ENCODE data around the gene PTGER4. TPM values are rescaled to one million over a fixed set of nuclear protein-coding genes. Genes with fewer than 3 reads are reported as not detected.
A peak's percentile ranks its signal among the peaks of the same experiment; 100 is the strongest.

Gene PTGER4
- total and polyA plus RNA-seq, 9 donors, result 0.66 to 8.8 (median 2.8) TPM

DNA sequence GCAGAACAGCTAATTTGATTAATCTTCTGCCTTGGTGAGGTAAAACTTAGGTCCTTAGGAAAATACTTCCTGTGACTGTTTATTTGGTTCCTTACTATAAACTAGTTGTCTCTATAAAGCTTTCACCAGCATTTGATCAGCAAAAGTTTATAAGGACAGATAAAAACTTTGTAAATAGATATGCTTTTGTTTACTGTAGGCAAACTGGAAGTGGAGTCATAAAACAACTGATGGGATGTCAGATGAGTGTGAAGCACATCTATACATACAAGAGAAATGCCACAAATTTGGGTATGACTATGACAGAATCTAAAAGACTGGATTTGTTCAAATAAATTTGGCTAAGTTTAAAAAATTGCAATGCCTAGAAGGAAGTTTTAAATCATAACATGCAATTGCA, 5.5 kb downstream of the PTGER4 start:
- intact Hi-C loops (cut with DNase I), result loop anchor here in 3 of 4 donors (10.0 kb wide), 4 partner anchors 730 to 1110 kb away; no protein-coding TSS in a partner anchor
- TF ChIP-seq POLR2A (IDR thresholded peaks at IDR 0.05) (no peak), EP300 (IDR thresholded peaks at IDR 0.05) (no peak)
- TF ChIP-seq, protein P1, sequence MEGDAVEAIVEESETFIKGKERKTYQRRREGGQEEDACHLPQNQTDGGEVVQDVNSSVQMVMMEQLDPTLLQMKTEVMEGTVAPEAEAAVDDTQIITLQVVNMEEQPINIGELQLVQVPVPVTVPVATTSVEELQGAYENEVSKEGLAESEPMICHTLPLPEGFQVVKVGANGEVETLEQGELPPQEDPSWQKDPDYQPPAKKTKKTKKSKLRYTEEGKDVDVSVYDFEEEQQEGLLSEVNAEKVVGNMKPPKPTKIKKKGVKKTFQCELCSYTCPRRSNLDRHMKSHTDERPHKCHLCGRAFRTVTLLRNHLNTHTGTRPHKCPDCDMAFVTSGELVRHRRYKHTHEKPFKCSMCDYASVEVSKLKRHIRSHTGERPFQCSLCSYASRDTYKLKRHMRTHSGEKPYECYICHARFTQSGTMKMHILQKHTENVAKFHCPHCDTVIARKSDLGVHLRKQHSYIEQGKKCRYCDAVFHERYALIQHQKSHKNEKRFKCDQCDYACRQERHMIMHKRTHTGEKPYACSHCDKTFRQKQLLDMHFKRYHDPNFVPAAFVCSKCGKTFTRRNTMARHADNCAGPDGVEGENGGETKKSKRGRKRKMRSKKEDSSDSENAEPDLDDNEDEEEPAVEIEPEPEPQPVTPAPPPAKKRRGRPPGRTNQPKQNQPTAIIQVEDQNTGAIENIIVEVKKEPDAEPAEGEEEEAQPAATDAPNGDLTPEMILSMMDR (IDR thresholded peaks at IDR 0.05), result no peak
- no peaks in the 10 kb centered on the region for H3K27me3 ChIP-seq
- no peak for DNase-seq
- H3K36me3 ChIP-seq, result no peaks in the 10 kb centered on the region
- peaks cover 9% of the 10 kb centered on the region for H3K4me1 ChIP-seq (ENCODE audit: insufficient read depth)
- no peak overlapping the region for H3K27ac ChIP-seq
- H3K4me3 ChIP-seq, result no peak overlapping the region
- no peaks in the 10 kb centered on the region for H3K9me3 ChIP-seq

DNA sequence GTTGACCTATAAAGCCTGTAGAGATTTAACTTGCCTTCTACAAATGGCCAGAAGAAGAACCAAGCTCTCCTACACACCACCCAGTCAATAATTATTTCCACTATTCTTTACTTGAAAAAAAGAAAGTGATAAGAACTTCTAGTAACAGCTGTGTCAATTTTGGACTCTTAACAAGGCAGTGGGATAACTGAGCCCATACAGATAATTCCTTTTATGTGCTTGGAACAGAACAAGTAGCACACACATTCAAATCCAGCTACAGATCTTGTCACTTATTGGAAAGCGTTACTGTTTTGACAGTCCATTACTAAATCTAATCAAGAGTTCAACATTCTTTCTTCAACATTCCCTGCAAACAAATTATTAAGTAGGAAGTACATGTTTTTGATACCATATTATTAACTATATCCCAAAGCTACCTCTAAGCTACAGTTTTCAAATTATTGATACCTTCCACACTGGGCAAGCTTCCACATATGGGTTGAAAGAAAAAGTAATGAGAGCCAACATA, 6.3 kb downstream of the PTGER4 start:
- intact Hi-C loops (cut with DNase I), result loop anchor here in 3 of 4 donors (10.0 kb wide), 4 partner anchors 731 to 1111 kb away; no protein-coding TSS in a partner anchor
- 48 to 62% (median 55%) methylated on average over 1 of the region's 1 CpG for WGBS, 3 donors
- no peaks in the 10 kb centered on the region for H3K9me3 ChIP-seq
- no peak overlapping the region for H3K4me3 ChIP-seq
- TF ChIP-seq POLR2A (IDR thresholded peaks at IDR 0.05), result no peak
- TF ChIP-seq, protein P1 (IDR thresholded peaks at IDR 0.05), result no peak
- no peak for TF ChIP-seq EP300 (IDR thresholded peaks at IDR 0.05)
- H3K36me3 ChIP-seq, result no peaks in the 10 kb centered on the region
- no peak for DNase-seq
- peaks cover 4% of the 10 kb centered on the region for H3K4me1 ChIP-seq (ENCODE audit: insufficient read depth)
- no peaks in the 10 kb centered on the region for H3K27me3 ChIP-seq
- no peak overlapping the region for H3K27ac ChIP-seq

DNA sequence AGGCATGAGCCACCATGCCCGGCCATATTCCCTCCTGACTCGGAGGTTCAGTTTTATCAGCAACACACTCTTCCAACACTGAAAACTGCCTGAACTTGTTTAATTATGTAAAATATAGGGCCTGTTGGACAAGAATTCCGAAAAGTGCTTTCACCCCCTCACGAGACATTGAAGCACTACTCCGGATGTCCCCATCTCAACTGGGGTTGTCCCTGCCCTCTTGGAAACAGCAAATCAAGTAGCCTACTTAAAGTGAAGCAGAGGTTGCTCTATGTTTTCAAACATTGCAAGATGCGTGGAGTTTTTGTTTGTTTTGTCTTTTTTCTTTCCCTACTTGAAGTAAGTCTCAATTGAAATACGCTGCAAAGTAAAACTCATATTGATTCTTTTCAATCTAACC, 7.6 kb downstream of the PTGER4 start:
- intact Hi-C loops (cut with DNase I), result loop anchor here in 3 of 4 donors (10.0 kb wide), 4 partner anchors 733 to 1113 kb away; no protein-coding TSS in a partner anchor
- Histone ChIP-seq H3K9me3 (no peaks in the 10 kb centered on the region), H3K4me1 (ENCODE audit: insufficient read depth) (no peaks in the 10 kb centered on the region), H3K36me3 (no peaks in the 10 kb centered on the region), H3K27ac (no peak overlapping the region), H3K27me3 (no peaks in the 10 kb centered on the region), H3K4me3 (no peak overlapping the region)
- TF ChIP-seq EP300 (IDR thresholded peaks at IDR 0.05) (no peak), POLR2A (IDR thresholded peaks at IDR 0.05) (no peak)
- TF ChIP-seq, protein P1 (IDR thresholded peaks at IDR 0.05), result no peak
- WGBS, 3 donors, result 79 to 85% (median 83%) methylated on average over 7 of the region's 7 CpGs
- DNase-seq, result no peak

DNA sequence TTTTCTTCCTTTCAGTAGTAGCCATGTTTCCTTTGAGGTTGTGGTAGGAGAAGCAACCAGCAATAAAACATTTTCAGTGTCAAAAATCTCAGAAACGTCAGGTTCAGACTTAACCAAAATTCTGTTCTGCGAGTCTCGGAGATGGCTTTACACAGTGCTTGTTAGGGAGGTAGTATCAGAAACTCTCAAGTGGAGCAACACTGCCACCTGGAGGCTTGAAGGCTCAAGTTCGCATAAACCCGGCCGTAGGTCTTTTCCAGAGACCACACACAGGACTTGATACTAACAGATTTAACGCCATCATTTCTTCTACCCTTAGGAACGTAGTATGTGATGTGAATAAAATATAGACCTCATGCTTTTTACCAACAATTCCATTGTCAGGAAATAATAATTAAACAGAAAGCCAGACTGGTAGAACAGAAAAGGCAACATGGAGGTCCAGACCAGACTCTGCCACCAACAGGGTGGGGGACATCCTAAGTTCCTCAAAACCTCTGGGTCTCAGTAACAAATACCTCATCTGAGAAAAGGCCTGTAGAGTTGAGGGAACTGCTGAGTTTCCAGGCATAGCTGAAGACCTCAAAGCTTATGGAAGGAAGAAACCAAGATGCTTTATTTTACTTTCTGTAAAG, 8.5 kb downstream of the PTGER4 start:
- peak; percentile 60 to 82 (median 79) for DNase-seq
- intact Hi-C loops (cut with DNase I), result loop anchor here in 3 of 4 donors (10.0 kb wide), 4 partner anchors 733 to 1113 kb away; no protein-coding TSS in a partner anchor
- TF ChIP-seq POLR2A (IDR thresholded peaks at IDR 0.05) (no peak), EP300 (IDR thresholded peaks at IDR 0.05) (no peak)
- TF ChIP-seq, protein P1 (IDR thresholded peaks at IDR 0.05), result peak; percentile 48 to 85 (median 66)
- H3K27me3 ChIP-seq, result no peaks in the 10 kb centered on the region
- H3K4me3 ChIP-seq, result no peak overlapping the region
- no peaks in the 10 kb centered on the region for H3K4me1 ChIP-seq (ENCODE audit: insufficient read depth)
- H3K9me3 ChIP-seq, result no peaks in the 10 kb centered on the region
- 1 to 2% (median 1%) methylated on average over 8 of the region's 8 CpGs for WGBS, 3 donors
- H3K36me3 ChIP-seq, result no peaks in the 10 kb centered on the region
- H3K27ac ChIP-seq, result no peak overlapping the region
